HG03457 (cell line): ENCODE measurements around the gene ARHGAP27.
"Not testable (repeated sequence)": the region's sequence is repeated elsewhere in the genome, so short reads cannot be mapped to it uniquely, and the experiment has no call there.

Experiments
- ATAC-seq: cut with Tn5 transposase; IDR thresholded peaks from one replicate; pipeline ENCODE4 v1.9.1; 2021; ENCODE audit warnings: moderate number of reproducible peaks; ENCODE audit not compliant: unreplicated experiment

Gene ARHGAP27

GRCh38 chr17:45446872-45447625 is 14.4 kb upstream of the ARHGAP27 start:
- not testable (repeated sequence) for ATAC-seq

- ATAC-seq: not testable (repeated sequence)
Observed at GRCh38 chr17:45445901-45446743, 13.5 kb upstream of the ARHGAP27 start.

DNA sequence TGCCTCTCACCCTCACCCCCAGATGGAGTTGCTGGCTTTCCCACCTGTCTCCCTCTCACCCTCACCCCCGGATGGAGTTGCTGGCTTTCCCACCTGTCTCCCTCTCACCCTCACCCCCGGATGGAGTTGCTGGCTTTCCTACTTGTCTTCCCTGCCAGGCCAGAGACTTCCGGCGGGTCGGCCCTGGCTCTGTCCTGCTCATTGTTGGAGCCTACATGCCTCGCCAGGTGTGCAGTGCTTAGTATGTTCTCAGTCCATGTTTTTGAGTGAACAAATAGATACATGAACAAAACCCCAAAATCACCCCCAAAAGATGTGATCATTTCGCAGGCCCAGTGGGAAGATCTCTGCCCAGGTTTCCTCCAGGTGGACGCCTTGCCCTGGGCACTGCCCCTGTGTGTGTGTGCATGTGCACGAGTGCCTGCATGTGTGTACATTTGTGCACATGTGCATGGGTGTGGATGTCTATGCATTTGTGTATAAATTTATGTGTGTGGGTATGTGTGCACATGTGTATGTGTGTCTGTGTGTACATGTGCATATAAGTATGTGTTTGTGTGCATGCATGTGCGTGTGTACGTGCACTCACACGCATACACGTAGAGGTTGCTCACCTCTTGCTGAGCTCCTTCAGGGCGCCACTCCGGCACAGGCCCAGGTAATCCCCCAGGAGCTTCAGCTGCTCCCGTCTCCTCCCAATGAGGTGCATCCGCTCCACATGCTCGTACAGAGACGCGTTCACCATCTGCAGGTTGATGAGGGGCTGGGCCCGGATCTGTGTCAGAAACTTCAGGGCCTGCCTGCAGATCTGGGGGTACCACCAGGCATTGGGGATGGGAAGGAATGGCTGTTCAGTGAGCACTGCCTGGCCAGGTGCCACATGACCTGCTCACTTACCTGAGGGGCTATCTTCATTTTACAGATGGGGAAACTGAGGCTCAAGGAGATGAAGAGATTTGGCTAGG is 12.5 kb upstream of the ARHGAP27 start:
- ATAC-seq: not testable (repeated sequence)

- ATAC-seq: not testable (repeated sequence)
Observed at GRCh38 chr17:45444301-45444700, 11.6 kb upstream of the ARHGAP27 start.

GRCh38 chr17:45443371-45444260 is 10.9 kb upstream of the ARHGAP27 start:
- not testable (repeated sequence) for ATAC-seq

DNA sequence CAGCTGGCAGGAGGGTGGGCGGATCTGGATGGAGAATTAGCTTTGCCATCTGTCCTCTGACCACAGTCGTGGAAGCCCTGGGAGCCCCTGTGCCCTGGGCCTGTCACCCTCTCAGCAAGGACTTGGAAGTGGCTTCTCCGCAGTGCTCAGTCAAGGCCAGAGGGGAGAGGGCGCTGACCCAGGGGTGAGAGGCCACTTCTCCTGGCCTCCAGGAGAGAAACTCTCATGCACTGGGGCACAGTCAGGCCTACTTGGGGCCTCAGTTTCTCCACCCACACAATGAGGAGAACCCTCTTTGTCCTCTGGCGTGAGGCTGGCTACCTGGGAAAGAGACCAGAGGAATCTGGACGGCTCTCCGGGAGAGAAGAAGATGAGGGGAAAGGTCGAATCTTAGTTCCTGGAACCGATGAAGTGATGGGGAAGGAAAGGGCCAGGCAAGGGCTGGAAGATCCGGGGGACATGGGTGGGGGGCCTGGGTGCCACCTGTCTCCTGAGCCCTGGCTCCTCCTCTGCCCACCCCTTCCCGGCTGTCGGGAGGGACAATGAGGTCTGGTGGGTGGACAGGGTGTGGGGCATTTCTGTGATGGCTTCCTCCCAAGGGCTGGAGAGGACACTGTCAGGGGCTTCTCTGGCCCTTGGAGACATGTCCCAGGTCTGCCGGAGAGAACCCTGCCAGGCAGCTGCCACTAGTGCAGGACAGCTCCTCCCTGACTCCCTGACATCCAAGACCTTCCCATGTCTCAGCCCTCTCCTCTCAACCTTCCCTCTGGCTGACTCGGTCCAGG is 9.0 kb upstream of the ARHGAP27 start:
- no peak for ATAC-seq

GRCh38 chr17:45440839-45441515 is 8.3 kb upstream of the ARHGAP27 start:
- ATAC-seq: not testable (repeated sequence)

DNA sequence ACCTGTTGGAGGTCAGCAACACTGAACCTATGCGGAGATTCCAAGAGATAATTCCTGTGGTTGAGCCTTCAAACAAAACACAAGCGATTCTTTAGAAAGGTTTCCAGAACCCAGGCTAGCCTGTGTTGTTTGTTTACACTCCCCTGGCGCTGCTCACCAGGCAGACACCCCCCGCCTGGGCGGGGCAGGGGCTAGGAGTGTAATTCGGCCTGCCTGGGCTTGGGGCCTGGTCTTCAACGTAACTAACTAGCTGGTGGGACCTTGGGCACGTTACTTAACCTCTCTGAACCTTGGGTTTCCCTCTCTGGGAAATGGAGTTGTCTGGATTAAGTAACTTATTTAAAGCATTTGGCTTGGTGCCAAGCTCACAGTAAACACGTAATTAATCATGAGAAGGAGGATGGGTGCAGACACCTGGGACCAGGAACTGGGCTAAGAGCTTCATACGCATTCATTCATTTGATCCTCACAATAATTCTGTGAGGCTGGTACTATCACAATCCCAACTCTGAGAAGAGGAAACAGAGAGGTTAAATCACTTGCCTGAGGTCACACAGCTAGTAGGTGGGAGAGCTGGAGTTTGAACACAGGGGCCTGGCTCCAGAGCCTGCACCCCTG is 7.6 kb upstream of the ARHGAP27 start:
- ATAC-seq: no peak

GRCh38 chr17:45438931-45439610 is 6.4 kb upstream of the ARHGAP27 start:
- ATAC-seq: no peak

DNA sequence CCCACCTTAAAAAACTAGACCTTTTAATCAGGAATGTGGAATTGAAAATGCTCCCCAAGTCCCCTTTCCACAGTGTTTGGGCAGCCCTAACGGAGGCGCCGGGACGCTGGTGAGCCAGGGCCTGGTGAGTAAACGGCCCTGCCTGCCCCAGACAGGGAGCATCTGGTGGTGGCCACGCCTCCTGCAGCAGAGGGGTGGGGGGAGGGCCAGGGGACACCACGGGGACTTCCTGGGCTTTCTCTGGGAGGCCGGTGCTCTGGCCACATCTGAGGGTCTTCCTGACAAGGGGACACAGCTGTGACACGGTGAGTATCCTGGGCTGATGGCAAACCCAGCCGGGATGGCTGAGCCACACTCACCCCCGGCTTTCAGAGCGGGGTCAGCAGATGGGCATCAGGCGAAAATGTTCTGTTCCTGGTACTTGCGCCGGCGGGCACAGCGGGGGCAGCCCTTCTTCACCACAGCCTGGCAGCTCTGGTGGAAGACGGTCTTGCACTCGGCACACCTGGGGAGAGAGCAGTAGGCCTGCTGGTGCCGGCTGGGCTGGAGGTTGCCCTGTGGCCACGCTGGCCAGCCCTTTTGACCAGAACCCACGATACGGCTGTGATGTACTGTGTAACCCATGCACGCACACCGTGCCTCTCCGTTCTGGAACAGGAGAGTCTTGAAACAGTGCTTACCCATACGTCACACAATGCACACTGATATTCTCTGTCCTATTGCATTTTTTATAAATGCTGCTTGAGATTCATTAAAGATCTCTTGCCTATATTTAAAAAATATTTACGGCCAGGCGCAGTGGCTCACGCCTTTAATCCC is 5.0 kb upstream of the ARHGAP27 start:
- no peak for ATAC-seq

DNA sequence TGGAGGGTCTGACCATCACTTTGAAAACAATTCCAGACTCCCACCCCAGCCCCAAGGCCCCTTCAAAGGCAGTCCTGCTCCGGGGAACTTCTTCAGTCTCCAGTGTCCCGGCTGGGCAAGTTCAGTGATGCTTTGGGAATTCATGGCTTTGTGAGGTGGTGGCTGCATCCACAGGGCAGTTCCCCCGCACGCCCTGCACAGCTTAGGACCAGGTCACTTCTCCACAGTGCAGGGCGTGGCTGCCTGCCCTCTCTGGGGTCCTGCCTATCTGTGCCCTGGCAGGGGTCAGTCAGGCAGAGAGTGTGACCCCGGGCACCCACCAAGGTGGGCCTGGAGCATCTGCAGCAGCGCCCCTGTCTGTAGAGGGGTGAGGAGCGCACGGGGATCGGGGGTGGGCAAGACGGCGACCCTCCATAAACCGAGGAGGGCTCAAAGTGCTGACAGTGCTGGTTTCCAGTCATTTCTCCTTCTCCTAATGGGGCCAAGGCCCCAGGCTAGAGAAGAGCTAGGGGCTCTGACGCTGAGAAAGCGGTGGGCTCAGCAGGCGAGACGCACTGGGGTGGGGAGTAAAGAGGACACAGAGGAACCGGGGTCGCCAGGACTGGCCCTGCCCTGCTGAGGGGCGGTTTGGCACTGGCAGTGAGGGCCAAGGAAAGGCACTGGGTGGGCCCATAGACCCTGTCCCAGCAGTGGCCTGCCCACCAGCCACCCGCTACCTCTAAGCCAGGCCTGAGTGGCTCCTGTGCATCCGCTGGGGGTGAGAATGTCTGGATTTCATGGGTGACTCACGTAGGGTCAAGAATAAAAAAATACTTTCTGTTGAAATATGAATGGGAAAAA is 4.2 kb upstream of the ARHGAP27 start:
- no peak for ATAC-seq

DNA sequence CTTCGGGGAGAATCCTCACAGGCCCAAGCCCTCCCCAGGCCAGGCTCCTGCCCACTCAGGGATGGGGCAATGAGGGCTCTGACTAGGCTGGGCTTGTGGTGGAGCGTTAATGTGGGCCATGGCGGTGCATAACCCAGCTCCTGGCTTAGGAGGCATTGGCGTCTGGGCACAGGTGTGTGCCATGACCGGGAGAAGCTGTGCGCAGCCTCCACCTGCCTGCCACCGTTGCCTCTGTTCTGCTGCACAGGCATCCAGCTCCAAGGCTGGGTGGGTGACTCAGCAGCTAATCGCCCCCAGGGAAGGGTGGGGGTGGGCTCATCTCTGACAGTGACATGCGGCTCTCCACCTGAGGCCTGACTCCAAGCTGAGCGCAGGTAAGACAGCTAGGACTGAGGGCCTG is 3.5 kb upstream of the ARHGAP27 start:
- ATAC-seq: no peak

DNA sequence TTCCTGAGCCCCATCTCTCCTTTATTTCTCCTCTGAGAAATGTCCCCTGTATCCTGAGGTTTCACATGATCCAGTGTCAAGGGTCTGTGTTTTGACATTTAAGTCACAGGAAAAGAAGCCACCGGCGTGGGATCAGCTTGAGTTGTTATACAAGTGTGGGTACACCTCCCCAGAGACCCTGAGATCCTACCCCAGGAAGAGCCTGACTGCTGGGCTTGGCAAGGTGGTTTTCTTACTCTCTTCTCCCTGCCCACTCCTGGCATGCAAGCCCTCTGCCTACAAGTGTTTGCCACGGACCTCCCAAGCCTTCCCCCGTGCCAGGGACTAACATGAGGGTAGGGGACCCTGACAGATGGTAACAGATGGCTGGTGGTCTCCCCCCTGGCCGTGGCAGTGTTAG is 2.8 kb upstream of the ARHGAP27 start:
- ATAC-seq: no peak

GRCh38 chr17:45433159-45433535 is 477 bp upstream of the ARHGAP27 start:
- no peak for ATAC-seq

- no peak for ATAC-seq
Observed at GRCh38 chr17:45431531-45432404, 902 bp downstream of the ARHGAP27 start.
